GM18519 (cell line): Measurements from ENCODE around the gene TUSC2.
A peak's percentile ranks its signal among the peaks of the same experiment; 100 is the strongest.
"Not testable (repeated sequence)": the region's sequence is repeated elsewhere in the genome, so short reads cannot be mapped to it uniquely, and the experiment has no call there.

ENCODE experiments used
- ATAC-seq: cut with Tn5 transposase; IDR thresholded peaks from one replicate; pipeline ENCODE4 v1.9.1; 2021; ENCODE audit warnings: mild to moderate bottlenecking, moderate library complexity; ENCODE audit not compliant: unreplicated experiment, low FRiP score

TUSC2 gene

DNA sequence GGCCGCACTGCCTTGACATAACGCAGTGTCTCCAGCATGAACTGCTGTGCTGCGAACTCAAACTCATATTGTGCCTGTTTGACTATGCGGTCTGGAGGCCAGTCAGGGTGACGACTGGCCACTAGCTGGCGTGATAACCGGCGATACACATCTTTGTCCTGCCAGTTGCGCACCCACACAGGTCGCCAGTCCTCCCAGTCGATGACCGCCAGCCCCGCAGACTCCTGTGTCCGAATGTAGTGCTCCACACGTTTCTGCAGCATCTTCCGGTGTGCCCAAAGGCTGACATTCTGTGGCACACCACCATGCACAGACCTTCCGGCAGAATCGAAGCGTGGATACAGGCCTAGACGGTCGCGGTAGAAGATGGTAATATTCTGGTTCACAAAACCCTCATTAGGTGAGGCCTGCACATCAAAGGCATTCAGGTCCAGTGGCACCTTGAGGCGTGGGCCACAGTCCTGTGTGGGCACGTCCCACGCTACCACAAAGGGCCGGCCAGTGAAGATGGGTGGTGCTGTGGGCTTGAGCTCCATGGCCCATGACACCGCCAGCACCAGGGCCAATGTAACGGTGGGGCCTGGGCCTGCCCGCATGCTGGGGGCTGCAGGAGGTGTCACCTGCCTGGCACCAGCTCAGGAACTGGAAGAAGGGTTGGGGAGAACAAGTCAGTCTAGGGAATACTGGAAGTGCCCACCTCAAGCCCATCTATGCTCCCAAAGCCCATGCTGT, 8.0 kb downstream of the TUSC2 start:
- no peak for ATAC-seq

- no peak for ATAC-seq
Observed at GRCh38 chr3:50319181-50319893, 8.7 kb downstream of the TUSC2 start.

- ATAC-seq: no peak
Observed at GRCh38 chr3:50318615-50319014, 9.4 kb downstream of the TUSC2 start.

DNA sequence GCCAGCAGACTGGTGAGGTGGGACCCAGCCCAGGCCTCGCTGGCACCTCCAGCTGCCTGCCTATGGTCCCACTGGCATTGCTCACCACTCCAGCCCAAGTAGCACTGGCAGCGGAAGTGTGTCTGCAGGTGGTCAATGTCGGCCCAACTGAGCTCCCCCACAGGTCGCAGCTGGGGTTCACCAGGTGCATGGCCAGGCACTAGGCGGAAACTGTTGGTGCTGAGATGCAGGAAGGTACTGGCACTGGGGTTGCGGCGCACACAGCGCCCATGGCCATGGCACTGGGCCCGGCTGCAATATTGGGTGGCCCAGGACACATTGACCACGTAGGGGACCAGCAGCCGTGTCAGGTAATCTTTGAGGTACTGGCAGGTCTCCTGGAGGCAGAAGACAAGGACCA, 9.9 kb downstream of the TUSC2 start:
- no peak for ATAC-seq

DNA sequence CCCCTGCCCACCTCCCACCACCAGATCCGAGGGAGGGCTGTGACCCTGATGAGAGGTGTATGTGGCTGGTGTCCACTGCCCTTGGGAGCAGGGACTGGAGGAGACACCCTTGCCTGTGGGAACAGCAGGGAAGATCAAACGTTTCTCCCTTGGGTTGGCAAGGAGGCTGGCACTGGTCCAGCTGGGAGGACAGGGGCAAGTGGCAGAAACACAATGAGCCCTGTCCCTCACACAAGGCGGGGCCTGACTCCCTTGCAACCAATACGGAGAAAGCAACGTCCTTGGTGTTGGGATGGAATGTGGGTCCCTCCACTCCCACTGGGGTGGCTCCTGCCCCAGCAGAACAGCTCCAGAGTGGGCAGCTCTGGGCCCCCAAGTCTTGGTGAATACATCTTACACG, 10.7 kb downstream of the TUSC2 start:
- ATAC-seq: no peak

GRCh38 chr3:50316657-50317242, 11.3 kb downstream of the TUSC2 start:
- no peak for ATAC-seq

DNA sequence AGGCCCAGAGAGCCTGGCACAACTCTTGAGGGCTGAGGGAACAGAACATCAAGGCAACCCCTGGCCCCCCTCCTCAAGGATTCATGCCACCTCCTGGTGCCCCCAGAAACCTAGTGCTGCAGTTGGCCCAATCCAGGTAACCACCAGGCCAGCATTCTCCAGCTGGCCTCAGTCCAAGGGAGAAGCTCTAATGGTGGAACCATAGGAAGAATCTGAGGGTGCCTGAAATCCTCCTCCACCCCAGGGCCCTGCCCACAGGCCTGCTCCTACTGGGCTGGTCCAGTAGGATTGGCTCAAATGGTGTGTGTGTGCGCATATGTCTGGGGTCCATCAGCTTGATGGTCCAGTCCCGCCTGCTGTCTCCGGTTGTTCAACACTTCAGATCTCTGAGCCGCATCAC, 13.2 kb downstream of the TUSC2 start:
- no peak for ATAC-seq

GRCh38 chr3:50314342-50314741, 13.7 kb downstream of the TUSC2 start:
- no peak for ATAC-seq

GRCh38 chr3:50312041-50312440, 16.0 kb downstream of the TUSC2 start:
- not testable (repeated sequence) for ATAC-seq

DNA sequence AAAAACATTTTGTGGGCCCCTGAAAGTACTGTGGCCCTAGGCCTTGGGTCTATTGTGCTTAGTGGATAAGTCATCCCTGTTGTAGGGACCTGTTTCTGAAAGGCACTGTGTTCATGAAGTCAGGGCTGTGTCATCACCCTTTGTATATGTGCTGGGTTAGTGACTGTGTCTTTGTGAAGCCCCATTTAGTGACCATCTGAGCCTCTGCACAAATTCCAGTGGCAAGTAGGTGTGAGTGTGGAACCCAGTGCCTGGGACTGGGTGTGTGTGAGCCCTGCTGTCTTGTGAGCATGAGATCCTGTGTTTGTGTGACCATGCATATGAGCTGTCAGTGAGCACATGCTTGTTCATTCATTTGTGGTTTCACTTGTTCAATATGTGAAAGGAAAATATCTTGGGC, 23.4 kb downstream of the TUSC2 start:
- ATAC-seq: no peak

GRCh38 chr3:50303013-50303815, 24.8 kb downstream of the TUSC2 start, which contains the start of gene HYAL1:
TSS of gene HYAL1 (minus strand) at chr3:50303574. CDS start at chr3:50302956, 618 bp downstream.
- ATAC-seq: no peak

GRCh38 chr3:50302095-50303012, 25.7 kb downstream of the TUSC2 start:
- no peak for ATAC-seq

DNA sequence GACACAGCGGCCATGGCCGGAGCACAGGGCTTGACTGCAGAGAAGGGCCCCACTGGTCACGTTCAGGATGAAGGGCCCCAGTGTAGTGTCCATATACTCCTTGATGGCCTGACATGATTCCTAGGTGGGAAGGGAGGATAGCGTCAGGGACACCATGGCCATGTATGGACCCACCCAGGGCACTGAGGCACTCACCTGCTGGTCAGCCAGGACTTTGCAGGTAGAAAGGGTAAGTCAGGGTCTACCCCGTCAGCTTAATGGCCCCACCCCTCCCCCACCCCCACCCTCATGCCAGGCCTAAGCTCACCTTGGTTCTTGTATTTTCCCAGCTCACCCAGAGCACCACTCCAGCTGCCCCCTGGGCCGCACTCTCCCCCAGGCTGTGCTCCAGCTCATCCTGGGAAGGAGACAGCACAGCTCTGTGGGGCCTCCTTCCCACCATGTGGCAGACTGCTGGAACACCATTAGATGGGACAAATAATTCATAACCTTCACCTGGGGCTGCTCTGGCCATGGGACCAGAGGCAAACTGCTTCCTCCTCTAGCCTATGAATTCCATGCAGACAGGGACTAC, 27.3 kb downstream of the TUSC2 start:
- ATAC-seq: no peak

- no peak for ATAC-seq
Observed at GRCh38 chr3:50299929-50300680, 27.9 kb downstream of the TUSC2 start.

DNA sequence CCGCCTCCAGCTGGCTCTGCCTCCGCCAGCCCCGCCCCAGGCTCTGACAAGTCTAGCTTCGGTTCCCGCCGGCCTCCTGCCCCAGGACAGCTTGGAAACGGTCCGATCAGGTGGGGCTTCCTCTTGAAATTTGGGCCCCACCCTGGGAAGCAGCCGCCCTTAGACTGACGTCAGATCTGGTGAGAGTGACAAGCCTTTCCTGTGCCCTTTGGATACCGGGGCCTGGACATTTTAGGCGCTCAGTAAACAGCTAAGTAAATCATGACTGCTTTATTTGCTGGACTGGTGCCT, 28.4 kb downstream of the TUSC2 start:
- ATAC-seq: no peak

- ATAC-seq: peak; percentile 71
Observed at GRCh38 chr3:50298836-50299637, 29.0 kb downstream of the TUSC2 start, which contains the start of the genes HYAL3 and NAA80. TSS of gene HYAL3 (minus strand) at chr3:50299405. CDS start at chr3:50295602, 3,803 bp downstream. TSS of gene NAA80 (minus strand) at chr3:50299405. CDS start at chr3:50297463, 1,942 bp downstream.

DNA sequence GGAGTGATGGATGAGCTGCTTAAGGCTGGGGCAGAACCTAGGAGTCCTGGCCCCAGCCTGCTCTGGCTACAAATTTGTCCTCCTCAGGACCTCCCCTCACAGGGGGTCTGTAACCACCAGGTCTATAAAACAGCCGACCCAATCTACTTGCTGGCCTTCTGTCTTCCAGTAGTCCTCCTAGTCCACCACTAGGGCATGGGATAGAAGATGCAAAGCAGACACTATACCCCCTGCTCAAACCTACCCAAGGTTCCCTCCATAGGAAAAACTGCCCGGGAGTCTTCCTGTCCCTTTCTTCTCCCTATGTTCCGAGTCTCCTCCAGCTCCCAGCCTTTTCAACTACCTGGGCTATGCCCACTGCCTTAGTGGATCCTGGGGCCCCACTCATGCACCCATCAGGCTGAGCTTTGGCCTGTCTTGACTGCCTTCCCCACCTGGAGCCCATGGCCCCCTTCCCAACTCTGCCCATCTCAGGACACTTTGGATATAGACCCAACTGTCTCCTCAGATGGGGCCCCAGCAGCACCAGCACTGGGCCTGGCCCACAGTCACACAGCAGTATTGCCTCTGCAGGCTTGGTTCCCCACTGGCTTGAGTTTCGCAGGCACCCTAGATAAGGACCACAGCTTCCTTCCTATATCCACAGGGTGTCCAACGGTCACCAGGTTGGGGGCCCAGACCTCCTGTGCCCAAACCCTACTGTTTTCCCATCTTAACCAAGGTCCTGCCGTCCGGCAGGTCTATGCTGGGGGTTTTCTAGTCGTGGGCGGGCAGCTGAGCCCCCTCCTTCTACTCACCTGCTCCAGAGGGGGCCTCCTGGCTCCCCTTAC, 29.9 kb downstream of the TUSC2 start:
- ATAC-seq: no peak
